CD4-positive, alpha-beta T cell (primary cell): ENCODE data around the gene ATP13A3. TPM values are rescaled to one million over a fixed set of nuclear protein-coding genes. Genes with fewer than 3 reads are reported as not detected.

ENCODE experiments used
- ATAC-seq: fragments of 200-7000 bp; cut with Tn5 transposase; one replicate; pipeline ENCODE4 v1.10.0; 2022; ENCODE audit warnings: mild to moderate bottlenecking; ENCODE audit not compliant: poor library complexity
- CTCF ChIA-PET: fragments of 350-600 bp; sonication (Branson Sonifier 250); formaldehyde crosslinking; loops from one replicate; lab custom pipeline; 2021; ENCODE audit warnings: antibody characterized with exemption, inconsistent platforms; lab: Charles Lee
- POLR2A ChIA-PET: fragments of 350-600 bp; sonication (Branson Sonifier 250); formaldehyde crosslinking; loops from one replicate; lab custom pipeline; 2021; ENCODE audit warnings: antibody characterized with exemption, inconsistent platforms; lab: Charles Lee
- DNase-seq, 14 experiments: peaks; one replicate each; pipeline ENCODE4 v3.0.0-alpha.2; 2013 to 2020; ENCODE audit warnings: mixed read lengths in 2 of 14
- H3K27ac ChIP-seq, 2 donors: one replicate each; pipeline versions ENCODE4 v1.5.1 to v1.7.0; 2013; ENCODE audit warnings: low read length in 2 of 2, low read depth in 1 of 2, mild to moderate bottlenecking in 1 of 2
- H3K27me3 ChIP-seq, 2 experiments: 1 replicate in 1 of 2; 2 replicates in 1 of 2; pipeline versions ENCODE4 v1.6.1 to v1.7.0; 2013; ENCODE audit warnings: low read length in 2 of 2, control low read depth in 1 of 2, mild to moderate bottlenecking in 1 of 2, moderate library complexity in 1 of 2; ENCODE audit not compliant: insufficient read depth in 2 of 2, control insufficient read depth in 1 of 2
- H3K36me3 ChIP-seq: one replicate; pipeline ENCODE4 v1.6.1; 2013; ENCODE audit warnings: low read length, control low read depth; ENCODE audit not compliant: insufficient read depth
- H3K4me1 ChIP-seq: one replicate; pipeline ENCODE4 v1.6.1; 2013; ENCODE audit warnings: low read length, control low read depth; ENCODE audit not compliant: insufficient read depth
- H3K4me3 ChIP-seq: one replicate; pipeline ENCODE4 v1.5.1; 2013; ENCODE audit warnings: mild to moderate bottlenecking, low read length, moderate library complexity
- H3K9me3 ChIP-seq, 2 experiments: 1 replicate in 1 of 2; 2 replicates in 1 of 2; pipeline versions ENCODE4 v1.6.1 to v1.7.0; 2013; ENCODE audit warnings: low read length in 2 of 2, mild to moderate bottlenecking in 2 of 2, control low read depth in 1 of 2, moderate library complexity in 1 of 2; ENCODE audit not compliant: control insufficient read depth in 1 of 2, insufficient read depth in 1 of 2
- H3K27ac Mint-ChIP-seq: one replicate; pipeline ENCODE4 v1.8.0; 2020; ENCODE audit warnings: mixed read lengths
- H3K27me3 Mint-ChIP-seq: one replicate; pipeline ENCODE4 v1.8.0; 2021; ENCODE audit warnings: mixed read lengths
- H3K36me3 Mint-ChIP-seq: one replicate; pipeline ENCODE4 v1.8.0; 2021; ENCODE audit warnings: low read depth, mixed read lengths
- H3K4me1 Mint-ChIP-seq: one replicate; pipeline ENCODE4 v1.8.0; 2021; ENCODE audit warnings: low read depth, mixed read lengths
- H3K4me3 Mint-ChIP-seq: one replicate; pipeline ENCODE4 v1.8.0; 2020; ENCODE audit warnings: mild to moderate bottlenecking, mixed read lengths
- H3K9me3 Mint-ChIP-seq: one replicate; pipeline ENCODE4 v1.8.0; 2020; ENCODE audit warnings: mixed read lengths
- intact Hi-C, 2 experiments: fragments of 100-400 bp; cut with DNase I in 1 of 2; cut with micrococcal nuclease in 1 of 2; formaldehyde crosslinking; loops; one replicate each; pipeline versions ENCODE4 v1.15.1 to v1.9.0; 2023 to 2025; cut with DNase I, micrococcal nuclease
- total RNA-seq, 174 experiments: library from RNA in 2 of 174; stranded (reverse) in 2 of 174; gene quantifications; one replicate each; pipeline ENCODE4 v1.2.3 and lab custom pipeline; 2021 to 2026
- TF ChIP-seq, protein P1 (sequence below): fragments of 200-600 bp; IDR thresholded peaks from one replicate; pipeline ENCODE4 v1.8.0; 2022; ENCODE audit warnings: antibody characterized with exemption, mild to moderate bottlenecking

ATP13A3 gene
- total RNA-seq, 2 experiments from 2014 or later = 46.5 to 52.7 TPM

DNA sequence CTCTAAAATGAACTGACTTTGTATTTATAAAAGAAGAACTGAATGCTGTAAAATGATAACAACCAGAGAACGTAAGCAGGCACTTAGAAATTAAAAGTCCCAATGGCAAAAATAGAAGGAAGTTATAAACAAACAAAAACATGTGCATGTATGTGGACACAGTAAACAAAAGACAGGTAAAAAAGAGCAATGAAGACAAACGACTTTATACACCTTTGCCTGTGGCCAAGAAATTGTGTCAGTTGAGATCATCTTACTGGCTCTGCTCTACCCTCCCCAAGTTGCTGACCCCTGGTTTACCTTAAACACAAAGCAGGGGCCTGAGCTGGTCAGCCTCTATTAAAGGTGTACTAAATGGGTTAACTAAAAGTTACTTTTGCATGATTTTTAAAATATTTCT lies 46.0 kb downstream of the ATP13A3 start:
- no peak overlapping the region for H3K4me3 ChIP-seq
- Mint-ChIP-seq H3K36me3 (peaks cover 95% of the 10 kb centered on the region), H3K4me1 (no peaks in the 10 kb centered on the region), H3K27ac (no peak overlapping the region), H3K9me3 (no peaks in the 10 kb centered on the region), H3K4me3 (no peak overlapping the region), H3K27me3 (no peaks in the 10 kb centered on the region)
- no peaks in the 10 kb centered on the region for H3K9me3 ChIP-seq
- H3K27ac ChIP-seq = no peak overlapping the region
- DNase-seq (no peak), ATAC-seq (no peak)
- CTCF ChIA-PET = no interaction called here
- H3K4me1 ChIP-seq = no peaks in the 10 kb centered on the region
- intact Hi-C loops = no loop called here
- TF ChIP-seq, protein P1, sequence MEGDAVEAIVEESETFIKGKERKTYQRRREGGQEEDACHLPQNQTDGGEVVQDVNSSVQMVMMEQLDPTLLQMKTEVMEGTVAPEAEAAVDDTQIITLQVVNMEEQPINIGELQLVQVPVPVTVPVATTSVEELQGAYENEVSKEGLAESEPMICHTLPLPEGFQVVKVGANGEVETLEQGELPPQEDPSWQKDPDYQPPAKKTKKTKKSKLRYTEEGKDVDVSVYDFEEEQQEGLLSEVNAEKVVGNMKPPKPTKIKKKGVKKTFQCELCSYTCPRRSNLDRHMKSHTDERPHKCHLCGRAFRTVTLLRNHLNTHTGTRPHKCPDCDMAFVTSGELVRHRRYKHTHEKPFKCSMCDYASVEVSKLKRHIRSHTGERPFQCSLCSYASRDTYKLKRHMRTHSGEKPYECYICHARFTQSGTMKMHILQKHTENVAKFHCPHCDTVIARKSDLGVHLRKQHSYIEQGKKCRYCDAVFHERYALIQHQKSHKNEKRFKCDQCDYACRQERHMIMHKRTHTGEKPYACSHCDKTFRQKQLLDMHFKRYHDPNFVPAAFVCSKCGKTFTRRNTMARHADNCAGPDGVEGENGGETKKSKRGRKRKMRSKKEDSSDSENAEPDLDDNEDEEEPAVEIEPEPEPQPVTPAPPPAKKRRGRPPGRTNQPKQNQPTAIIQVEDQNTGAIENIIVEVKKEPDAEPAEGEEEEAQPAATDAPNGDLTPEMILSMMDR = no peak
- POLR2A ChIA-PET = no interaction called here
- no peaks in the 10 kb centered on the region for H3K27me3 ChIP-seq
- H3K36me3 ChIP-seq = peaks cover 62% of the 10 kb centered on the region

DNA sequence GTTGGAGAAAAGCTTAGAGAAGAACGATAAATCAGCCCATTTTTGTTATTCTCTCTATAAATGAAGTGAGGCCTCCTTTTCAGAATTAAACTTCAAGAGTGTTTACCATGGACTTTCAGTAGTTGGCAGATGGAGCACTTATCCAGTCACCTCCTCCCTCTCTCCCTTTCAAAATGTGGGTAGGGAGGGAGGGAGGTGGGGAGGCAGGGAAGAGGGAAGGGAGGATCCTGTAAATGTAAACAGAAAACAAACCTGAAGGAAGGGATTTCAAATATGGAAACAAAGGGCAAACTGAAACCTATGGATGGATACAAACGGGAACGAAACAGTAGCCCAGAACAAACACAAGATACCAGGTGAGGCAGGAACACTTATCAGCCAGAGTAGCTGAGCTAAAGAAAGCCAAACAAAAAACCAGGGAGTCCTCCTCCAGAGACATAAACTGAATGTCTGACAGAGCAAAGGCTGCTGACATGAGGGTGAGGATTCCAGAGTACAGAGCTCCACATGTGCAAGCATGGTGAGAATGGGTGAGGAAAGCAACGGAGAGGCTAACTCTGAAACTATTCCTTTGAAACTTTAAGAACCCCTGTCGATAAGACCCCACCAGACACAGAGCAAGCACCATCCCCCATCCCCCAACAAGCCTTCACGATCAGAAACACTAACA lies 46.8 kb downstream of the ATP13A3 start:
- H3K9me3 Mint-ChIP-seq = no peaks in the 10 kb centered on the region
- H3K27me3 ChIP-seq = no peaks in the 10 kb centered on the region
- H3K27ac ChIP-seq = no peak overlapping the region
- H3K4me3 Mint-ChIP-seq = no peak overlapping the region
- ATAC-seq (no peak), DNase-seq (no peak)
- CTCF ChIA-PET = no interaction called here
- TF ChIP-seq, protein P1 = no peak
- no peak overlapping the region for H3K4me3 ChIP-seq
- POLR2A ChIA-PET = no interaction called here
- no peaks in the 10 kb centered on the region for H3K9me3 ChIP-seq
- no peak overlapping the region for H3K27ac Mint-ChIP-seq
- peaks cover 64% of the 10 kb centered on the region for H3K36me3 ChIP-seq
- no peaks in the 10 kb centered on the region for H3K27me3 Mint-ChIP-seq
- intact Hi-C loops = no loop called here
- H3K36me3 Mint-ChIP-seq = peaks cover 95% of the 10 kb centered on the region
- H3K4me1 ChIP-seq = no peaks in the 10 kb centered on the region
- no peaks in the 10 kb centered on the region for H3K4me1 Mint-ChIP-seq

DNA sequence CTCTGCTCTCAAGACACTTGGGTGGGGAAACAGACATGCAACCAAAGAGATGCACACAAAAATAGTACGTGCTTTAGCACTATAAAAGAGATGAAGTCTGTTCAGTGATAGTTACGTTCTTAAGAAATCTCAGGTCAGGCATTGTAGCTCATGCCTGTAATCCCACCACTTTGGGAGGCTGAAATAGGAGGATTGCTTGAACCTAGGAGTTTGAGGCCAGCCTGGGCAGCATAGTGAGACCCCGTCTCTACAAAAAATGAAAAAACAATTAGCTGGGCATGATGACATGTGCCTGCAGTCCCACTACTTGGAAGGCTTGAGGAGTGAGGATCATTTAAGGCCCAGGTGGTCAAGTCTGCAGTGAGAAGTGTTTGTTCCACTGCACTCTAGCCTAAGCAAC lies 52.3 kb downstream of the ATP13A3 start:
- H3K4me3 ChIP-seq = no peak overlapping the region
- no peaks in the 10 kb centered on the region for H3K4me1 ChIP-seq
- H3K27me3 ChIP-seq = no peaks in the 10 kb centered on the region
- DNase-seq (no peak), ATAC-seq (no peak)
- Mint-ChIP-seq H3K9me3 (no peaks in the 10 kb centered on the region), H3K4me3 (no peak overlapping the region), H3K4me1 (no peaks in the 10 kb centered on the region), H3K36me3 (peaks cover 98% of the 10 kb centered on the region), H3K27ac (no peak overlapping the region), H3K27me3 (no peaks in the 10 kb centered on the region)
- peaks cover 82% of the 10 kb centered on the region for H3K36me3 ChIP-seq
- no peaks in the 10 kb centered on the region for H3K9me3 ChIP-seq
- POLR2A ChIA-PET = no interaction called here
- CTCF ChIA-PET = no interaction called here
- no peak overlapping the region for H3K27ac ChIP-seq
- intact Hi-C loops = no loop called here
- TF ChIP-seq, protein P1 = no peak
